ENCODE results near the gene GSN. TPM values are rescaled to one million over a fixed set of nuclear protein-coding genes. Genes with fewer than 3 reads are reported as not detected.

The GSN gene
- total RNA-seq, 1 donor from 2014 or later, result 28.5 TPM

GRCh38 chr9:121323449-121324151 is 55.6 kb downstream of the GSN start:
- no peak for DNase-seq

DNA sequence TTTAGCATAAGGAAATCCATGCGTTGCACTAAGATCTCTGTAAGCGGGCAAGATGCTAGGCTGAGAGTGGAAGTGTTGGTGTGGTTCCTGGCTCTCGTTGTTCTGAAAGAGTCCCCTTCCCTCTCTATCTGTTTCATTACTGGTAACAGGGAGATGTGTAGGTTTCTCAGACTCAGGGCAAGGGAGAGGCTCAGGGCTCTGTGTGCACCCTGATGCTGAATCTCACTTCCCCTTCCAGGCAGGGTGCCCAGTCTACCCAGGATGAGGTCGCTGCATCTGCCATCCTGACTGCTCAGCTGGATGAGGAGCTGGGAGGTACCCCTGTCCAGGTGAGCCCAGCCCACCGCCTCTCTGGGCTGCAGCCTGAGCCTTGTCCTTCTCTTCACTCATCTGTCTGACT is 56.4 kb downstream of the GSN start:
- no peak for DNase-seq

DNA sequence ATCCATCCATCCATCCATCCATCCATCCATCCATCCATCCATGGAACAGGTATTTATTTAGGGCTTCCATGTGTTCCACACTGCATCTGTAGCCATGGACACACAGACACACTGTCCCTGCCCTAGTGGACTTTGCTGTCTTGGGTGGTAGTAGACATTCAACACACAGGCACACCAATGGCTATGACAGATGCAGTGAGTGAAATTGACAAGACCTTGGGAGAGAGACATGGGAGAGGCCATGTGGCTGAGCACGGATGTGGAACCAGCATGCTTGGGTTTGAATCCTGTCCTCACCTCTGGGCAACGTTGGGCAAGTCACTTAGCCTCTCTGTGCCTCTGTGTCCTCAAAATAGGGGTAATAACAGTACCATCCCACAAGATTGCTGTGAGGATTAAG is 56.8 kb downstream of the GSN start:
- no peak for DNase-seq

- no peak for DNase-seq
Measured at GRCh38 chr9:121325387-121325786, 57.4 kb downstream of the GSN start.

DNA sequence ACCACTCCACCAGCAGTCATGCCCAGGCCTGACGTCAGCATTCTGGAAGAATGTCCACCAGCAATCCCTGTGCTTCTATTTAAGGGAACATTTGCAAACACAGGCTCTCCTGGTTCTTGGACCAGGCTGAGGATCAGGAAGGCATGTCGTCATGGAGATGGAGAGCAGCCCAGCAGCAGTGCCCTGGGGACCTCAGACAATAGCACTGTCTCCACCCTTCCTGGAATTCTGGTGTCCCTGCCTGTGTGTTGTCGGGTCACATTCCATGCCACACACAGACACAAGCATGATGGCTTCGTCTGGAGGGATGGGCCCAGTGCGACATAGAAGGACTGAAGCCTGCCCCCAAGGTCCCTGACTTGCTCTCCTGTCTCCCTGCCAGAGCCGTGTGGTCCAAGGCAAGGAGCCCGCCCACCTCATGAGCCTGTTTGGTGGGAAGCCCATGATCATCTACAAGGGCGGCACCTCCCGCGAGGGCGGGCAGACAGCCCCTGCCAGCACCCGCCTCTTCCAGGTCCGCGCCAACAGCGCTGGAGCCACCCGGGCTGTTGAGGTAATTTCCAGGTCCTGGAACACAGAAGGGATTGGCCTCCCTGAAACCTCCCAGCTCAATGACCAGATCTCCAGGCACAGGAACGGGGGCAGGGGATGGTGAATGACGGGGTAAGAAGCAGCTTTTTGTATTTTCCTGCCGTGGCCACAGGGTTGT is 58.3 kb downstream of the GSN start:
- no peak for DNase-seq

GRCh38 chr9:121326901-121327613 is 59.1 kb downstream of the GSN start:
- DNase-seq, result no peak

DNA sequence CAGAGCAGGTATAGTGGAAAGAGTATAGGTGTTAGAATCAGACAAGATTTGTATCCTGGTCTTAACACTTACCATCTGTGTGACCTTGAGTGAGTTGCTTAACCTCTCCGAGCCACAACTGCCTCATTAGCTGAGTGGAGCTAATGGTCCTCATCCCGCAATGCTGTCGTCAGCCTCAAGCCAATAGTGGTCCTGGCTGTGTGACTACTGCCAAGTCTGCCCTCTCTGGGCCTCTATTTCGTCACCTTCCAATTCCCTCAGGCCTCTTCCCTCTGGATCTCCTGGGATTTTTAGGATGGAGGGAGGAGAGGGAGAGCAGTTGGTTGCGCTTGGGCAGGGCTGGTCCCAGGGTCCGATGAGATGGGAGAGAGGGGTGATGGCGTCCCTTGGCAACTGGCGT is 60.5 kb downstream of the GSN start:
- DNase-seq, result no peak

DNA sequence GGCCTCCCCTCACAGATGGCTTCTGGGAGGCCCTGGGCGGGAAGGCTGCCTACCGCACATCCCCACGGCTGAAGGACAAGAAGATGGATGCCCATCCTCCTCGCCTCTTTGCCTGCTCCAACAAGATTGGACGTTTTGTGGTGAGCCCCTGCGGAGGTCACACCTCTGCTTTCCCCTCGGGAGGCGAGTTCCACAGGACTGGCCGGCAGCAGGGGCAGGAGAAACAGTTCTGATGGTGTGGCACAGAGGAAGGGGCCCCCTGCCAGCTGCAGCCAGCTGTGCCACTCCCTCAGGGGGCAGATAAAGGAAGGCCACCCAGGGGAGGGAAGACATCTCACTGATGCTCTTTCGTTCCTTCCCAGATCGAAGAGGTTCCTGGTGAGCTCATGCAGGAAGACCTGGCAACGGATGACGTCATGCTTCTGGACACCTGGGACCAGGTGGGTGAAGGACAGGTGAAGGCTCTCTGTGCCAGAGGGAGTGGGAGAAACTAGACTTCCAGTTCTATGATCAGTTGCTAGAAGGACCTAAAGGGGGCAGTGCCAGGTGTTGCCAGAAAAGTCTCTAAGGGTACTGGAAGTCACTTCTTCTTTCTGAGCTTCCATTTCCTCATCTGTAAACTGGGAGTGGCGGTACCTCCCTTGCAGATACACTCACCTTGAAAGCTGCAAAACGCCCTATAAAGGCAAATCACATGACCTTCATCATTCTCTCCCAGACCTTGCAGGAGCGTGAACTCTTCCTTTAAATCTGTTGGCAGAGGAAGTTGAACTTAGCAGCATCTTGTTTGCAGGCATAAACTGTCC is 61.1 kb downstream of the GSN start:
- no peak for DNase-seq

- no peak for DNase-seq
Measured at GRCh38 chr9:121331549-121331948, 63.6 kb downstream of the GSN start.

DNA sequence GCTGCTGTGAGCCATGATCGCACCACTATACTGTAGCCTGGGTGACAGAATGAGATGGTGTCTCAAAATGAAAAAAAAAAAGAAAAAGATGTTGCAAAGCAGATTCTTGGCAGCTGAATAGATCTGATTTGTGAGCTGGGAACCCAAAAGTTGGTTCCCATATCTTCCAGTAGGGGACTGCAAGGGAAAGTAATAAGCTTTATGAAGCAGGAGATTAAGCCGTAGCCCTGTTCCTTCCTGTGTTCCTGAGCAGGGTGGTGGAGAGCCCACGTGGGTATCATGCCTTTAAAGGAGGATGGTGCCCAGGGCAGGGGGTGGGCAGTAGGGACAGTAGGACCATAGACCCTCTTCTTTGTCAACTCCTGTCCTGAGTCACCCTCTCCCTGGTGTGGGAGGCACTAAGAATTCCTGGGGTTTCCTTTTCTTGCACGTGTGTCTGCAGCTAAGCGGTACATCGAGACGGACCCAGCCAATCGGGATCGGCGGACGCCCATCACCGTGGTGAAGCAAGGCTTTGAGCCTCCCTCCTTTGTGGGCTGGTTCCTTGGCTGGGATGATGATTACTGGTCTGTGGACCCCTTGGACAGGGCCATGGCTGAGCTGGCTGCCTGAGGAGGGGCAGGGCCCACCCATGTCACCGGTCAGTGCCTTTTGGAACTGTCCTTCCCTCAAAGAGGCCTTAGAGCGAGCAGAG is 64.2 kb downstream of the GSN start:
- no peak for DNase-seq

DNA sequence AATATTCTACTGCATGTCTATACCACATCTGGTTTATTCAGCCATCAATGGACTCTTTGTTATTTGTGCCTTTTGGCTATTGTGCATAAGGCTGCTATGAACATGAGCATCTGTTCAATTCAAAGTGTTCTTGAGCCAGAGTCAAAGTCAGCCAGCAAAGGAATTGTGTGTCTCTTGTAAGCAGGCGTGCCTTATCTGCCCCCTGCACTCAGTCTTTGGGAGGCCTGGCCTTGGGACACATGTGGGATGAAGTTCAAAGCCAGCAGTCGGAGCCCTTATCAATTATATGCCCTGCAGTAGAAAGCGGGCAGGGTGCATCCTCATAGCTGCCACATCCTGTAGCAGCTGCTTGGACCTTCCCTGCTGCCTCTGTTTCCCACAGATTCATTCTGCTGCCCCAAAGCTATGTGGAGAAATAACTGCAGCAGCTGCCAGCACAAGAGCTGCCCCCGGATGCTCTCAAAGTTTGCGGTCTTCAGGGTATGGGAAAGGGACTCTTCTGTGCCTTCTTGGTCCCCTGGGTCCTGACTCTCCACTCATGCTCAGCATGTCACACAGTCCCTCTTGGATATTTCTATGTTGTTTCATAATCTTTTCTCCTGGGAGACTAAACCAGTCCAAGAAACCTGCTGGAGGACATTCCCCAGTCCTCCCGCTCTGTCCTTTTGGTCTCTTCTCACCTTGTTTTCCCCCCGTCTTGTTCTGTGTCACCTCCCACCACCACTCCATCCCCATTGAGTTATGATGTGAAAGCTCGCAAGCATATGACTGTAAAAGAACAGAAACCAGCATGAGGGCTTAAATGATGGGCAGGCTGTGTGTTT is 66.2 kb downstream of the GSN start:
- no peak for DNase-seq

- no peak for DNase-seq
Measured at GRCh38 chr9:121336665-121337064, 68.7 kb downstream of the GSN start.

DNA sequence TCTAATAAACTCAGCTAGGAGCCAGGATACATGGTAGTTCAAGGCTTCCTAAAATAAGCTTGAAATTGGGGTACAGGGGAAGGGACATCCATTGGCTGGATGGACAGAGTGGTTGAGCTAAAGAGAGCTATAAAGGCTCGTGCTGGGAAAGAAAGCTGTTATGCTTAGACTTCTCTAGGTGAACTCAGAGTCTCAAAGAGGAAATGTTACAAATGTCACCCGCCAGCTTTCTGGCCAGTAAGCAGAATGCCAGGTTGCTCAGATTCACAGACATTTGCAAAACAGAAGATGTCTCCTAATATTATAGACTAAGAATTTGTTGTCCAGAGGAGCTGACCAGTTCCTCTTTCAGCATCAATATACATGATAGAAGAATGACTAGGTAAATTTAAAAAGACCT is 71.5 kb downstream of the GSN start:
- DNase-seq, result no peak

- no peak for DNase-seq
Measured at GRCh38 chr9:121340676-121341392, 72.9 kb downstream of the GSN start.

GRCh38 chr9:121344184-121344583 is 76.2 kb downstream of the GSN start:
- DNase-seq, result no peak

DNA sequence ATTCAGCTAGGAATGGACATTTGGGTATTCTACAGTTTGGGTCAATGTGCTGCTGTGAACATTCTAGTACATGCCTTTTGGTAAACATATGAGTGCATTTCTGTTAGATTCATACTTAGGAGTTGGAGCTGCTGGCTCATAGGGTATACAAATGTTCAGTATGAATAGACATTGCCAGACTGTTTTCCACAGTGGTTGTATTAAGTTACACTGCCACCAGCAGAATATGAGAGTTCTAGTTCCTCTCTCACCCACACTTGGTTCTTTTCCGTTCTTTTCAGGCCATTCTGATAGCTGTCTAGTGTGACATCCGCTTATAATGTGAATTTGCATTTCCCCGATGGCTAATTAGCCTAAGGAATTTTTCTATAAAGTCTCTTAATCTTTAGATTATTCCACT is 77.1 kb downstream of the GSN start:
- no peak for DNase-seq

- no peak for DNase-seq
Measured at GRCh38 chr9:121348221-121348620, 80.3 kb downstream of the GSN start.

- DNase-seq, result no peak
Measured at GRCh38 chr9:121349009-121349408, 81.0 kb downstream of the GSN start.

GRCh38 chr9:121350036-121350435 is 82.1 kb downstream of the GSN start:
- DNase-seq, result no peak

DNA sequence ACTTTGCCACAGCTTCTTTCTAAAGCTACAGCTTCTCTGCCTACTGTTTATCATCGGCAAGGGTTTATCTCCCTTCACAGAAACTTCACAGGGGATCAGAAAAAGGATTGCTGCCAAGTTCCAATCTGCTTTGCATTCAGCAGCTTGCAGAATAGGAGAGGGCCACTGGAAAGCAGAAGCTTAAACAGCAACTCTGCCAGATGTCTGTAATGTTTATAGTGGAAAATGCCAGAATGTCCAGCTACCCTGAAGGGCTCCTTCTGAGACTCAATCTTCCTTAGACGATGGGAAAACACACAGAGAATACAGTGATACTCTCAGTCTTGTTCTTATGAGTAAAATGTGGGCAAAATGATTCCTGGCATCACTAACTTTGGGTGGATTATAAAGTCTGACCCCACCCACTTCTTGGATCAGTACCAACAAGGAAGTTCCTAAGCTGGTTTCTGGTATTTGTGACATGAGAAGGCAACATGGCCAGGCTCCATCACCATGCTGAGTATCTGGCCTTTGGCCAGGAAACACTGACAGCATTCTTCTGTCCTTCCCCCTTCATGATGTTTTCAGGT is 83.1 kb downstream of the GSN start:
- peak; percentile 20 for DNase-seq

Measured in occipital lobe (tissue), 2 donors.